ENCODE results near the gene PRSS27. TPM values are rescaled to one million over a fixed set of nuclear protein-coding genes. Genes with fewer than 3 reads are reported as not detected.

Gene PRSS27
- total and polyA plus RNA-seq, 2 donors (not counting 1 experiment from before 2014, with no cell fraction given): 2.1 to 2.4 TPM

GRCh38 chr16:2713523-2713922 is 6.5 kb downstream of the PRSS27 start:
- ATAC-seq (ENCODE audit: low read depth): no peak
- Histone ChIP-seq H3K27ac (ENCODE audit: low read length in 2 of 2) (no peak overlapping the region), H3K79me2 (ENCODE audit: control insufficient read depth, insufficient read depth, low read length) (no peaks in the 10 kb centered on the region), H2AFZ (ENCODE audit: insufficient read depth, low read depth, low read length, poor library complexity, severe bottlenecking) (no peak overlapping the region), H3K27me3 (replicated peaks in 1 of 4; ENCODE audit: control extremely low read depth in 1 of 4, control insufficient read depth in 3 of 4, insufficient read depth in 4 of 4, low read length in 3 of 4) (no peaks in the 10 kb centered on the region), H3K4me1 (ENCODE audit: control insufficient read depth in 2 of 2, insufficient read depth in 2 of 2, low read length in 2 of 2) (peaks cover 4 to 10% of the 10 kb centered on the region in 2 donors), H3K36me3 (replicated peaks in 1 of 2; ENCODE audit: control extremely low read depth in 1 of 2, control insufficient read depth in 1 of 2, extremely low read depth in 1 of 2, insufficient read depth in 2 of 2, low read length in 1 of 2) (peaks cover 0 to 5% of the 10 kb centered on the region in 2 experiments), H3K4me3 (ENCODE audit: control extremely low read depth in 1 of 5, extremely low read depth in 1 of 5, insufficient read depth in 1 of 5, low read depth in 2 of 5, low read length in 4 of 5) (no peak overlapping the region), H3K9me3 (ENCODE audit: control extremely low read depth in 1 of 3, control insufficient read depth in 2 of 3, insufficient read depth in 1 of 3, low read length in 2 of 3) (peaks cover 0 to 3% (median 0%) of the 10 kb centered on the region in 3 donors), H3K9ac (ENCODE audit: low read length) (no peak overlapping the region), H3K4me2 (replicated peaks; ENCODE audit: low read depth, low read length, poor library complexity, severe bottlenecking) (no peak overlapping the region), H4K20me1 (ENCODE audit: control insufficient read depth, insufficient read depth, low read length, poor library complexity, severe bottlenecking) (peaks cover 16% of the 10 kb centered on the region)
- no peaks in the 10 kb centered on the region for H3K9me3 Mint-ChIP-seq (ENCODE audit: insufficient read depth)
- peaks cover 4% of the 10 kb centered on the region for H3K27me3 Mint-ChIP-seq
- CTCF ChIA-PET: no interaction called here
- intact Hi-C loops (cut with micrococcal nuclease): no loop called here
- no peak overlapping the region for H3K27ac Mint-ChIP-seq
- H3K4me1 Mint-ChIP-seq: peaks cover 7% of the 10 kb centered on the region
- 33% methylated on average over 14 of the region's 14 CpGs for WGBS (ENCODE audit: insufficient coverage)
- no peak overlapping the region for H3K4me3 Mint-ChIP-seq
- TF ChIP-seq, protein P1, sequence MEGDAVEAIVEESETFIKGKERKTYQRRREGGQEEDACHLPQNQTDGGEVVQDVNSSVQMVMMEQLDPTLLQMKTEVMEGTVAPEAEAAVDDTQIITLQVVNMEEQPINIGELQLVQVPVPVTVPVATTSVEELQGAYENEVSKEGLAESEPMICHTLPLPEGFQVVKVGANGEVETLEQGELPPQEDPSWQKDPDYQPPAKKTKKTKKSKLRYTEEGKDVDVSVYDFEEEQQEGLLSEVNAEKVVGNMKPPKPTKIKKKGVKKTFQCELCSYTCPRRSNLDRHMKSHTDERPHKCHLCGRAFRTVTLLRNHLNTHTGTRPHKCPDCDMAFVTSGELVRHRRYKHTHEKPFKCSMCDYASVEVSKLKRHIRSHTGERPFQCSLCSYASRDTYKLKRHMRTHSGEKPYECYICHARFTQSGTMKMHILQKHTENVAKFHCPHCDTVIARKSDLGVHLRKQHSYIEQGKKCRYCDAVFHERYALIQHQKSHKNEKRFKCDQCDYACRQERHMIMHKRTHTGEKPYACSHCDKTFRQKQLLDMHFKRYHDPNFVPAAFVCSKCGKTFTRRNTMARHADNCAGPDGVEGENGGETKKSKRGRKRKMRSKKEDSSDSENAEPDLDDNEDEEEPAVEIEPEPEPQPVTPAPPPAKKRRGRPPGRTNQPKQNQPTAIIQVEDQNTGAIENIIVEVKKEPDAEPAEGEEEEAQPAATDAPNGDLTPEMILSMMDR (IDR thresholded peaks at IDR 0.05): no peak
- no peak for TF ChIP-seq EZH2 (IDR thresholded peaks at IDR 0.05; ENCODE audit: borderline replicate concordance, insufficient read depth, low read depth, low read length, poor library complexity, severe bottlenecking)
- DNase-seq: no peak
- POLR2A ChIA-PET: no interaction called here

DNA sequence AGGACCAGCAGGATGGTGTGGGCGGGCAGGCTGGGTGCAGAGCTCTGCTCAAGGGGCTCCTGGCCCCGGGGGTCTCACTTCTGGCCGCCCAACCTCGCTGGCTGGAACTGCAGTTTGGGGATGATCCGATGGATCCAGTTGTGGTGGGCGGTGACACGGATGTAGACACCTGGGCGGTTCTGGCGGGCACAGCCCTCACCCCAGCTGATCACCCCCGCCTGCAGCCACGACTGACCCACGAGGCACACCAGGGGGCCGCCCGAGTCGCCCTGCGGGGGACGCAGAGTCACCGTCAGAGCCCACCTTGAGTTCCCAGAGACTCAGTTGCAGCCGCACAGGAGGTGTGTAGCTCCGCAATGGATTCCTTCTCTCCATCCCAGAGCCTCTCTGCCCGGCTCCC is 7.5 kb downstream of the PRSS27 start:
- H3K9ac ChIP-seq (ENCODE audit: low read length): no peak overlapping the region
- ATAC-seq (ENCODE audit: low read depth): no peak
- H3K9me3 ChIP-seq (ENCODE audit: control extremely low read depth in 1 of 3, control insufficient read depth in 2 of 3, insufficient read depth in 1 of 3, low read length in 2 of 3): peaks cover 0 to 3% (median 0%) of the 10 kb centered on the region in 3 donors
- H3K27me3 ChIP-seq (replicated peaks in 1 of 4; ENCODE audit: control extremely low read depth in 1 of 4, control insufficient read depth in 3 of 4, insufficient read depth in 4 of 4, low read length in 3 of 4): no peaks in the 10 kb centered on the region
- H3K36me3 ChIP-seq (replicated peaks in 1 of 2; ENCODE audit: control extremely low read depth in 1 of 2, control insufficient read depth in 1 of 2, extremely low read depth in 1 of 2, insufficient read depth in 2 of 2, low read length in 1 of 2): peaks cover 0 to 15% of the 10 kb centered on the region in 2 experiments
- intact Hi-C loops (cut with micrococcal nuclease): no loop called here
- no peak overlapping the region for H3K27ac ChIP-seq (ENCODE audit: low read length in 2 of 2)
- Mint-ChIP-seq H3K27ac (no peak overlapping the region), H3K27me3 (peaks cover 4% of the 10 kb centered on the region), H3K9me3 (ENCODE audit: insufficient read depth) (no peaks in the 10 kb centered on the region), H3K4me1 (peaks cover 7% of the 10 kb centered on the region), H3K4me3 (no peak overlapping the region)
- peaks cover 18% of the 10 kb centered on the region for H4K20me1 ChIP-seq (ENCODE audit: control insufficient read depth, insufficient read depth, low read length, poor library complexity, severe bottlenecking)
- TF ChIP-seq, protein P1 (IDR thresholded peaks at IDR 0.05): no peak
- no peak for TF ChIP-seq EZH2 (IDR thresholded peaks at IDR 0.05; ENCODE audit: borderline replicate concordance, insufficient read depth, low read depth, low read length, poor library complexity, severe bottlenecking)
- H3K4me2 ChIP-seq (replicated peaks; ENCODE audit: low read depth, low read length, poor library complexity, severe bottlenecking): no peak overlapping the region
- peaks cover 4 to 10% of the 10 kb centered on the region in 2 donors for H3K4me1 ChIP-seq (ENCODE audit: control insufficient read depth in 2 of 2, insufficient read depth in 2 of 2, low read length in 2 of 2)
- no peak overlapping the region for H2AFZ ChIP-seq (ENCODE audit: insufficient read depth, low read depth, low read length, poor library complexity, severe bottlenecking)
- H3K4me3 ChIP-seq (ENCODE audit: control extremely low read depth in 1 of 5, extremely low read depth in 1 of 5, insufficient read depth in 1 of 5, low read depth in 2 of 5, low read length in 4 of 5): no peak overlapping the region
- POLR2A ChIA-PET: no interaction called here
- H3K79me2 ChIP-seq (ENCODE audit: control insufficient read depth, insufficient read depth, low read length): no peaks in the 10 kb centered on the region
- DNase-seq: no peak
- 85% methylated on average over 18 of the region's 21 CpGs for WGBS (ENCODE audit: insufficient coverage)
- CTCF ChIA-PET: no interaction called here

Data from B cell (primary cell).